Gastroesophageal sphincter (tissue), 4 donors: Measurements from ENCODE around the gene MRPL19. TPM values are rescaled to one million over a fixed set of nuclear protein-coding genes. Genes with fewer than 3 reads are reported as not detected.
A peak's percentile ranks its signal among the peaks of the same experiment; 100 is the strongest.

Experiments
- ATAC-seq: fragments of 150-250 bp; one replicate; pipeline ENCODE4 v1.9.1; 2016; ENCODE audit warnings: mild to moderate bottlenecking, moderate library complexity
- H3K27ac ChIP-seq, 4 donors: fragments of 200-600 bp; sonication (generic) in 3 of 4; 1 replicate in 3 of 4; 2 replicates in 1 of 4; pipeline ENCODE4 v1.5.1; 2016 to 2019
- H3K27me3 ChIP-seq: fragments of 200-600 bp; sonication (generic); one replicate; pipeline ENCODE4 v1.5.1; 2019
- H3K36me3 ChIP-seq, 2 donors: fragments of 200-600 bp; sonication (generic); one replicate each; pipeline ENCODE4 v1.5.1; 2019; ENCODE audit warnings: control low read depth in 1 of 2
- H3K4me1 ChIP-seq, 3 donors: fragments of 200-600 bp; sonication (generic); 1 replicate in 2 of 3; 2 replicates in 1 of 3; pipeline ENCODE4 v1.5.1; 2016 to 2019; ENCODE audit warnings: control low read depth in 2 of 3
- H3K4me3 ChIP-seq, 2 donors: fragments of 200-600 bp; sonication (generic); one replicate each; pipeline ENCODE4 v1.5.1; 2019; ENCODE audit warnings: mild to moderate bottlenecking in 1 of 2, moderate library complexity in 1 of 2
- H3K9me3 ChIP-seq, 3 donors: fragments of 200-600 bp; sonication (generic); one replicate each; pipeline ENCODE4 v1.5.1; 2017 to 2019; ENCODE audit warnings: control low read depth in 2 of 3
- CTCF ChIP-seq, 4 experiments: fragments of 200-600 bp in 2 of 4; fragments of 450-650 bp in 2 of 4; sonication (generic) in 1 of 4; IDR thresholded peaks; one replicate each; pipeline ENCODE4 v1.5.1; 2017 to 2019; ENCODE audit warnings: antibody characterized with exemption in 4 of 4, mild to moderate bottlenecking in 2 of 4, moderate library complexity in 2 of 4
- EP300 ChIP-seq: sonication (generic); formaldehyde crosslinking; IDR thresholded peaks from one replicate; pipeline ENCODE4 v1.6.1; 2017; ENCODE audit warnings: antibody characterized with exemption, mild to moderate bottlenecking
- POLR2A ChIP-seq, 2 donors: fragments of 450-650 bp; IDR thresholded peaks; one replicate each; pipeline ENCODE4 v1.6.1; 2017; ENCODE audit warnings: antibody characterized with exemption in 2 of 2, mild to moderate bottlenecking in 2 of 2, moderate library complexity in 1 of 2
- POLR2AphosphoS5 ChIP-seq: sonication (generic); formaldehyde crosslinking; IDR thresholded peaks from one replicate; pipeline ENCODE4 v1.6.1; 2017; ENCODE audit warnings: antibody characterized with exemption
- WGBS, 2 donors: methylation state at CpG; one replicate each; pipeline ENCODE4 v1.1.5; 2018; ENCODE audit warnings: low coverage in 1 of 2; 5-methylcytosine and 5-hydroxymethylcytosine counted together
- total RNA-seq, 4 donors: library from RNA; depleted of rRNA; stranded (reverse); fragments of >200 nt; gene quantifications; one replicate each; pipeline ENCODE4 v1.1.0, GENCODE V29; 2016

MRPL19 gene
- total RNA-seq, result 10 to 100 TPM; 33.4 to 54.5 (median 50.5) TPM

DNA sequence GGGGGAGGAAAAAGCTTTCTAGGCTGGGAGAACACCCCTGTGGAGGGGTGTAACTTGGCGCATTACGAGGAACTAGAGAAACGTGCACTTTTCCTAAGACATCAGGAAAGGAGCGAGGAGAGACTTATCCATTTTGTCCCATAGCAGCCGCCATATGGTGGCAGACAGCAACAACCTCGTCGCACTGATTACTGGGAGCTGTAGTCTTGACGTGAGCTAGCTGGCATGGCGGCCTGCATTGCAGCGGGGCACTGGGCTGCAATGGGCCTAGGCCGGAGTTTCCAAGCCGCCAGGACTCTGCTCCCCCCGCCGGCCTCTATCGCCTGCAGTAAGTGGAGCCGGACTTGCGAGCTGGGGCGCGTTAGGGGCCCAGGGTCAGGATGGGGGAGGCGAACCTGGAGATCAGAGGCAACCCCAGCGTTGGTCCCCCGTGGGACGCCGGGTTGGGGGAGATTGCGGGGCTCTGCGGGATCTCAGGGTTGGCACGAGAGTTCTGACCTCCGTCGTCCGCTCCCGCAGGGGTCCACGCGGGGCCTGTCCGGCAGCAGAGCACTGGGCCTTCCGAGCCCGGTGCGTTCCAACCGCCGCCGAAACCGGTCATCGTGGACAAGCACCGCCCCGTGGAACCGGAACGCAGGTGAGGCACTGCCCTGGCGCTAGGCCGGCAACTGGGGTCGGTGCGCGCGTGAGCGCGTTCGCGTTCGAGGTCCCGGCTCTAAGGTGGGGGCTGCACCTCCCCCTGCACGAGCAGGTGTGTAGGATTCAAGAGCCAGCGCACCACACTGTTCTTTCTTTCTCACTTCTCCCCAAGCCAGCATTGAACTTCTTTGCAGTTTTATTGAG lies at the start of gene MRPL19:
Gene MRPL19, plus strand, starts transcription at position 201 of the 843 bp plus-strand sequence. Its CDS starts 25 bp downstream, at position 226.
- Histone ChIP-seq H3K27ac (peak within 1 kb of the TSS; percentile 44 to 87 (median 79)), H3K36me3 (peaks cover 0 to 25% of the 10 kb centered on the region in 2 donors), H3K27me3 (no peaks in the 10 kb centered on the region), H3K4me1 (peaks cover 0 to 33% (median 0%) of the 10 kb centered on the region in 3 donors), H3K4me3 (peak within 1 kb of the TSS; percentile 85 to 96), H3K9me3 (no peaks in the 10 kb centered on the region)
- no peak for TF ChIP-seq EP300
- peak in 1 of 2 donors; percentile 30 for TF ChIP-seq POLR2A (IDR thresholded peaks at IDR 0.05)
- TF ChIP-seq POLR2AphosphoS5, result peak; percentile 86
- peak in 1 of 4 experiments; percentile 18 for TF ChIP-seq CTCF (IDR thresholded peaks at IDR 0.05)
- ATAC-seq, result peak; percentile 94
- 0 to 1% methylated on average over 10 to 18 of the region's 60 CpGs for WGBS, 2 donors

GRCh38 chr2:75596784-75597183 lies 49.8 kb upstream of the MRPL19 start:
- Histone ChIP-seq H3K4me3 (no peak overlapping the region), H3K4me1 (no peaks in the 10 kb centered on the region), H3K36me3 (no peaks in the 10 kb centered on the region), H3K9me3 (no peaks in the 10 kb centered on the region), H3K27me3 (no peaks in the 10 kb centered on the region), H3K27ac (no peak overlapping the region)
- TF ChIP-seq EP300 (no peak), POLR2A (IDR thresholded peaks at IDR 0.05) (no peak), POLR2AphosphoS5 (no peak)
- WGBS, 2 donors, result 55 to 100% methylated on average over 1 to 2 of the region's 4 CpGs
- no peak for ATAC-seq

- H3K27ac ChIP-seq, result no peak overlapping the region
- WGBS, 2 donors, result 97% methylated on average over 5 of the region's 20 CpGs; no CpG with 5 or more reads in 1 of the 2 donors
- no peaks in the 10 kb centered on the region for H3K27me3 ChIP-seq
- TF ChIP-seq EP300, result no peak
- TF ChIP-seq POLR2AphosphoS5, result no peak
- TF ChIP-seq POLR2A (IDR thresholded peaks at IDR 0.05), result no peak
- no peaks in the 10 kb centered on the region for H3K4me1 ChIP-seq
- no peak for ATAC-seq
- no peaks in the 10 kb centered on the region for H3K9me3 ChIP-seq
- H3K36me3 ChIP-seq, result no peaks in the 10 kb centered on the region
- no peak overlapping the region for H3K4me3 ChIP-seq
These were observed 48.6 kb upstream of the MRPL19 start for GRCh38 chr2:75597949-75598348.

- ATAC-seq, result no peak
- Histone ChIP-seq H3K9me3 (no peaks in the 10 kb centered on the region), H3K27ac (no peak overlapping the region), H3K36me3 (no peaks in the 10 kb centered on the region), H3K27me3 (no peaks in the 10 kb centered on the region), H3K4me3 (no peak overlapping the region), H3K4me1 (no peaks in the 10 kb centered on the region)
- 75 to 80% methylated on average over 1 to 8 of the region's 8 CpGs for WGBS, 2 donors
- TF ChIP-seq EP300, result no peak
These were observed 47.9 kb upstream of the MRPL19 start for GRCh38 chr2:75598589-75599155.

GRCh38 chr2:75600461-75601011 lies 46.0 kb upstream of the MRPL19 start:
- Histone ChIP-seq H3K36me3 (no peaks in the 10 kb centered on the region), H3K27ac (no peak overlapping the region), H3K9me3 (no peaks in the 10 kb centered on the region), H3K4me3 (no peak overlapping the region), H3K27me3 (peaks cover 13% of the 10 kb centered on the region), H3K4me1 (no peaks in the 10 kb centered on the region)
- WGBS, 2 donors, result 74% methylated on average over 3 of the region's 4 CpGs; no CpG with 5 or more reads in 1 of the 2 donors
- ATAC-seq, result no peak
- TF ChIP-seq CTCF (IDR thresholded peaks at IDR 0.05) (no peak), POLR2A (IDR thresholded peaks at IDR 0.05) (no peak), EP300 (no peak), POLR2AphosphoS5 (no peak)

GRCh38 chr2:75602724-75603342 lies 43.8 kb upstream of the MRPL19 start:
- H3K4me3 ChIP-seq, result no peak overlapping the region
- no peak for ATAC-seq
- no peaks in the 10 kb centered on the region for H3K4me1 ChIP-seq
- 41 to 82% methylated on average over 4 to 6 of the region's 6 CpGs for WGBS, 2 donors
- peaks cover 34% of the 10 kb centered on the region for H3K27me3 ChIP-seq
- no peak for TF ChIP-seq POLR2AphosphoS5
- TF ChIP-seq POLR2A (IDR thresholded peaks at IDR 0.05), result no peak
- TF ChIP-seq CTCF (IDR thresholded peaks at IDR 0.05), result no peak
- H3K9me3 ChIP-seq, result no peaks in the 10 kb centered on the region
- H3K36me3 ChIP-seq, result no peaks in the 10 kb centered on the region
- H3K27ac ChIP-seq, result no peak overlapping the region
